ENCODE data around the gene KIF26A. TPM values are rescaled to one million over a fixed set of nuclear protein-coding genes. Genes with fewer than 3 reads are reported as not detected.

The KIF26A gene
- total RNA-seq, 6 donors from 2014 or later, result 1.8 to 7.3 (median 3.5) TPM

DNA sequence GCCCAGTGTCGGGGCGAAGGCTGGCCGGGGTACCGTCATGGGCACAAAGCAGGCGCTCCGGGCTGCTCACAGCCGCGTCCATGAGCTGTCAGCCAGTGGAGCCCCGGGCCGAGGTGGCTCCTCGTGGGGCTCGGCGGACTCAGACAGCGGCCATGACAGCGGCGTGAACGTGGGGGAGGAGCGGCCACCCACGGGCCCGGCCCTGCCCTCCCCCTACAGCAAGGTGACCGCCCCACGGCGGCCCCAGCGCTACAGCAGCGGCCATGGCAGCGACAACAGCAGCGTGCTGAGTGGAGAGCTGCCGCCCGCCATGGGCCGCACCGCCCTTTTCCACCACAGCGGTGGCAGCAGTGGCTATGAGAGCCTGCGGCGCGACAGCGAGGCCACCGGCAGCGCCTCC, 39.0 kb downstream of the KIF26A start:
- Histone ChIP-seq H3K9me3 (no peaks in the 10 kb centered on the region), H3K4me1 (peaks cover 0 to under 1% (median 0%) of the 10 kb centered on the region in 4 donors), H3K36me3 (peaks cover 0 to 19% (median 5%) of the 10 kb centered on the region in 4 donors), H3K27me3 (no peaks in the 10 kb centered on the region), H3K4me3 (no peak overlapping the region), H3K27ac (no peak overlapping the region)
- DNase-seq, result no peak
- no peak for ATAC-seq (ENCODE audit: low FRiP score in 2 of 2)
- TF ChIP-seq EP300 (IDR thresholded peaks at IDR 0.05), result no peak
- TF ChIP-seq, protein P1, sequence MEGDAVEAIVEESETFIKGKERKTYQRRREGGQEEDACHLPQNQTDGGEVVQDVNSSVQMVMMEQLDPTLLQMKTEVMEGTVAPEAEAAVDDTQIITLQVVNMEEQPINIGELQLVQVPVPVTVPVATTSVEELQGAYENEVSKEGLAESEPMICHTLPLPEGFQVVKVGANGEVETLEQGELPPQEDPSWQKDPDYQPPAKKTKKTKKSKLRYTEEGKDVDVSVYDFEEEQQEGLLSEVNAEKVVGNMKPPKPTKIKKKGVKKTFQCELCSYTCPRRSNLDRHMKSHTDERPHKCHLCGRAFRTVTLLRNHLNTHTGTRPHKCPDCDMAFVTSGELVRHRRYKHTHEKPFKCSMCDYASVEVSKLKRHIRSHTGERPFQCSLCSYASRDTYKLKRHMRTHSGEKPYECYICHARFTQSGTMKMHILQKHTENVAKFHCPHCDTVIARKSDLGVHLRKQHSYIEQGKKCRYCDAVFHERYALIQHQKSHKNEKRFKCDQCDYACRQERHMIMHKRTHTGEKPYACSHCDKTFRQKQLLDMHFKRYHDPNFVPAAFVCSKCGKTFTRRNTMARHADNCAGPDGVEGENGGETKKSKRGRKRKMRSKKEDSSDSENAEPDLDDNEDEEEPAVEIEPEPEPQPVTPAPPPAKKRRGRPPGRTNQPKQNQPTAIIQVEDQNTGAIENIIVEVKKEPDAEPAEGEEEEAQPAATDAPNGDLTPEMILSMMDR (IDR thresholded peaks at IDR 0.05), result no peak
- WGBS, 2 donors, result 92% methylated on average over 30 of the region's 38 CpGs; no CpG with 5 or more reads in 1 of the 2 donors

- H3K9me3 ChIP-seq, result no peaks in the 10 kb centered on the region
- DNase-seq, result no peak
- TF ChIP-seq EP300 (IDR thresholded peaks at IDR 0.05) (no peak), POLR2A (IDR thresholded peaks at IDR 0.05) (no peak), POLR2AphosphoS5 (IDR thresholded peaks at IDR 0.05) (no peak)
- H3K36me3 ChIP-seq, result peaks cover 0 to 19% (median 5%) of the 10 kb centered on the region in 4 donors
- H3K27ac ChIP-seq, result no peak overlapping the region
- no peak for ATAC-seq (ENCODE audit: low FRiP score in 2 of 2)
- H3K4me1 ChIP-seq, result no peaks in the 10 kb centered on the region
- WGBS, 2 donors, result 55 to 60% methylated on average over 1 to 11 of the region's 23 CpGs
- H3K27me3 ChIP-seq, result no peaks in the 10 kb centered on the region
- no peak overlapping the region for H3K4me3 ChIP-seq
Measured at GRCh38 chr14:104178279-104178678, 39.9 kb downstream of the KIF26A start.

DNA sequence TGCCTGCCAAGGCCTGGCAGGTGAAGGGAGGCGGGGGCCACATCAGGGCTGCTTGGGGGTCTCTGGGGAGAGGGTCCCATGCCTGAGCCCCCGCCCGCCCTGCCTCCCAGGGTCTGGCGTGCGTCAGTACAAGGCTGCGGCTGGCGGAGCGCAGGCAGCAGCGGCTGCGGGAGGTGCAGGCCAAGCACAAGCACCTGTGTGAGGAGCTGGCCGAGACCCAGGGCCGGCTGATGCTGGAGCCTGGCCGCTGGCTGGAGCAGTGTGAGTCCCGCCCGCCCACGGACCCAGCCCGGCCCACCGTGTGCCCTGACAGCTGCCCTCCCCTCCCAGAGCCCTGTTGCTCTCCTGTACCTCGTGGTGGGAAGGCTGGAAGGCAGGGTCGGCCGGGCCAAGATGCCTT, 40.7 kb downstream of the KIF26A start:
- Histone ChIP-seq H3K4me3 (no peak overlapping the region), H3K27me3 (no peaks in the 10 kb centered on the region), H3K4me1 (no peaks in the 10 kb centered on the region), H3K36me3 (peaks cover 0 to 10% (median 5%) of the 10 kb centered on the region in 4 donors), H3K9me3 (no peaks in the 10 kb centered on the region), H3K27ac (no peak overlapping the region)
- ATAC-seq (ENCODE audit: low FRiP score in 2 of 2) (no peak), DNase-seq (no peak)
- WGBS, 2 donors, result 88 to 94% methylated on average over 7 to 17 of the region's 21 CpGs
- TF ChIP-seq POLR2A (IDR thresholded peaks at IDR 0.05) (no peak), POLR2AphosphoS5 (IDR thresholded peaks at IDR 0.05) (no peak), EP300 (IDR thresholded peaks at IDR 0.05) (no peak)

DNA sequence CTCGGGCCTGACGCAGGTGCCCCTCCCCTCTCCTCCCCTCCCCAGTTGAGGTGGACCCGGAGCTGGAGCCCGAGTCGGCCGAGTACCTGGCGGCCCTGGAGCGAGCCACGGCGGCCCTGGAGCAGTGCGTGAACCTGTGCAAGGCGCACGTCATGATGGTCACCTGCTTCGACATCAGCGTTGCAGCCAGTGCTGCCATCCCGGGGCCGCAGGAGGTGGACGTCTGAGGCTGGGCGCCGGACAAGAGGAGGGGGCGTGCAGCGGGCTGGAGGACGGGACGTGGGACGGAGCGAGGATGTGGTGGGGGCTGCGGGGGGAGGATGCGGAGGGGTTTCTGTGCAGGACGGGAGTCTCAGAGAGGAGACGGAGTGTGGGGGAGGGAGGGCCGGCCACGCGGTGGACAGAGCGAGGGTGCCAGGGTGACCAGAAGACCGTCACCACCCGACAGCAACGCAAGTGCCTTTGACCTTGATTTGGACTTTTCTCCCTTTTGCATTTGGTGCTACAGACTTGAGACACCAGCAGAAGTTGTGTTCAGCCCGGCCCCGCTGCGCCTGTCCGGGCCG, 41.3 kb downstream of the KIF26A start:
- 92 to 95% methylated on average over 31 to 38 of the region's 42 CpGs for WGBS, 2 donors
- peak in 1 of 2 donors; percentile 81 for DNase-seq
- TF ChIP-seq EP300 (IDR thresholded peaks at IDR 0.05) (no peak), POLR2AphosphoS5 (IDR thresholded peaks at IDR 0.05) (no peak), POLR2A (IDR thresholded peaks at IDR 0.05) (no peak)
- TF ChIP-seq, protein P1 (IDR thresholded peaks at IDR 0.05), result no peak
- peaks cover 0 to 3% (median 2%) of the 10 kb centered on the region in 4 donors for H3K4me1 ChIP-seq
- no peak overlapping the region for H3K4me3 ChIP-seq
- no peak for ATAC-seq (ENCODE audit: low FRiP score in 2 of 2)
- H3K27ac ChIP-seq, result no peak overlapping the region
- no peaks in the 10 kb centered on the region for H3K27me3 ChIP-seq
- no peaks in the 10 kb centered on the region for H3K9me3 ChIP-seq
- H3K36me3 ChIP-seq, result peaks cover 0 to 10% (median 3%) of the 10 kb centered on the region in 4 donors

GRCh38 chr14:104180561-104181165, 42.3 kb downstream of the KIF26A start:
- H3K36me3 ChIP-seq, result peaks cover 0 to 7% (median 2%) of the 10 kb centered on the region in 4 donors
- peaks cover 3 to 9% (median 4%) of the 10 kb centered on the region in 4 donors for H3K4me1 ChIP-seq
- no peak overlapping the region for H3K27ac ChIP-seq
- no peaks in the 10 kb centered on the region for H3K9me3 ChIP-seq
- ATAC-seq (ENCODE audit: low FRiP score in 2 of 2) (no peak), DNase-seq (peak in 1 of 2 donors; percentile 56)
- no peak overlapping the region for H3K4me3 ChIP-seq
- no peak for TF ChIP-seq EP300 (IDR thresholded peaks at IDR 0.05)
- no peak for TF ChIP-seq POLR2AphosphoS5 (IDR thresholded peaks at IDR 0.05)
- TF ChIP-seq, protein P1 (IDR thresholded peaks at IDR 0.05), result no peak
- TF ChIP-seq POLR2A (IDR thresholded peaks at IDR 0.05), result no peak
- 62 to 79% methylated on average over 7 to 26 of the region's 26 CpGs for WGBS, 2 donors
- H3K27me3 ChIP-seq, result no peaks in the 10 kb centered on the region
